Stimulated activated CD8-positive, alpha-beta memory T cell treated with anti-CD3 and anti-CD28 coated beads, Interleukin-4, amount 100 ng/mL, for 48 hours (primary cell): ENCODE data around the gene DLG4.

Experiments
- DNase-seq: peaks from one replicate; pipeline ENCODE4 v3.0.0-alpha.2; 2020

Gene DLG4

GRCh38 chr17:7226721-7227710 lies 7.4 kb upstream of the DLG4 start:
- DNase-seq: no peak

- DNase-seq: no peak
Measured at GRCh38 chr17:7225711-7226331, 6.2 kb upstream of the DLG4 start.

GRCh38 chr17:7224661-7225111 lies 5.0 kb upstream of the DLG4 start:
- no peak for DNase-seq

DNA sequence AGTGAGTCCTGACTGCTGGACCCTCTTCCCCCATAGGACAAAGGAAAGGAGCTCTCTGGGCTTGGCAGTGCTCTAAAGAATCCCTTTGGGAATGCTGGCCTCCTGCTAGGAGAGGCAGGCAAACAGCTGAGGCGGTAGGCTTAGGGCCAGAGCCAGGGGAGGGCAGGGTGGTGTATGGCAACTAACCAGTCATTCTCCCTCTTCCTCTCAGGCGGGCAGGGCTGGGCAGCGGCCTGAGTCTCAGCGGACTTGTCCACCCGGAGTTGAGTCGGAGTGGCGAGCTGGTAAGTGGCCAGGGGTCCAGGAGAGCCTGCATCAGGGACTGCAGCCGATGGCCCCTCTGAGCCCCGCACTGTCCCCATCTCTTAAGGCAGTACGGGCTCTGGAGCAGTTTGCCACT lies 4.5 kb upstream of the DLG4 start:
- no peak for DNase-seq

GRCh38 chr17:7223375-7223774 lies 3.7 kb upstream of the DLG4 start:
- no peak for DNase-seq

DNA sequence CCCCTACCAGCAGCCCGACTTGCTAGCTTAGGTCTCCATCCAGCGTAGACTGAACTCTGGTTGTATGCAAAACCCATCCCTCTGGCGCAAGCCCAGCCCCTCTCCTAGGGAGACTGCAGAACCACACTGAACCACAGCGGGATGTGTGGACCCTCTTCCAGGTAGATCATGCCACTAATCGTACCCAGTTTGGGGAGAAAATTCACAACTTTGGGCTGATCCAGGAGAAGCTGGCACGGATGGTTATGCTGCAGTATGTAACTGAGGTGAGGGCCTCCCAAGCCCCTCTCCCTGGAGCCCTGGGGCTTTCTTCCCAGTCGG lies 3.3 kb upstream of the DLG4 start:
- DNase-seq: no peak

DNA sequence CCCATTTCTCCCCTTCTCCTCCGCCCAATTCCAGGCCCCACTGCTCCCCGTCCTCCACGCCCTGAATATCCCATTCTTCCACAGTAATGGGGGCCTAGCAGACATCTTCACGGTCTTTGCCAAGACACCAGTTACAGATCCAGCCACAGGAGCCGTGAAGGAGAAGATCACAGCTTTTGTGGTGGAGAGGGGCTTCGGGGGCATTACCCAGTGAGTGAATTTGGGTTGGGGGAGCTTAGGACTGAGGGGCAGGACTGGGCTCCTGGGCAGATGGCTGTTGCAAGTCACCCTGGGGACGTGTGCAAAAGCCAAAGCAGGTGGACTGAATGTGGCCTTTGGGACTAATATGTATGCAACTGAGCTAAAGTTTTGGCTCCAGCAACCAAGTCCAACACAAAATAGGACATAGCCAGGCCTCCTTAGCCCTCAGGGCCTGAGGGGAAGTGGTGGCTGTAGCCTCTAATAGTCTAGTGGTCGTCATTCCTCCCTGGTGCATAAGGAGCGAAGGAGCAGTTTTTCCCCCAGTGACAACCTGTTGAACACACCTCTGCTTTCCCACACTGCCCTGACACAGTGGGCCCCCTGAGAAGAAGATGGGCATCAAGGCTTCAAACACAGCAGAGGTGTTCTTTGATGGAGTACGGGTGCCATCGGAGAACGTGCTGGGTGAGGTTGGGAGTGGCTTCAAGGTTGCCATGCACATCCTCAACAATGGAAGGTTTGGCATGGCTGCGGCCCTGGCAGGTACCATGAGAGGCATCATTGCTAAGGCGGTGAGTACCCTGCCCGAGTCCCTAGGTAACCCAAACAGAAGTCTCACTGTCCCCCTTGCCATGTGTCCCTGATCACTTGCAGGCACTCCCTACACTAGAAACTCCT lies 2.7 kb upstream of the DLG4 start:
- no peak for DNase-seq

- DNase-seq: no peak
Measured at GRCh38 chr17:7221278-7222092, 1.8 kb upstream of the DLG4 start.

- DNase-seq: peak; percentile 76
Measured at GRCh38 chr17:7220593-7221277, 1.1 kb upstream of the DLG4 start.

DNA sequence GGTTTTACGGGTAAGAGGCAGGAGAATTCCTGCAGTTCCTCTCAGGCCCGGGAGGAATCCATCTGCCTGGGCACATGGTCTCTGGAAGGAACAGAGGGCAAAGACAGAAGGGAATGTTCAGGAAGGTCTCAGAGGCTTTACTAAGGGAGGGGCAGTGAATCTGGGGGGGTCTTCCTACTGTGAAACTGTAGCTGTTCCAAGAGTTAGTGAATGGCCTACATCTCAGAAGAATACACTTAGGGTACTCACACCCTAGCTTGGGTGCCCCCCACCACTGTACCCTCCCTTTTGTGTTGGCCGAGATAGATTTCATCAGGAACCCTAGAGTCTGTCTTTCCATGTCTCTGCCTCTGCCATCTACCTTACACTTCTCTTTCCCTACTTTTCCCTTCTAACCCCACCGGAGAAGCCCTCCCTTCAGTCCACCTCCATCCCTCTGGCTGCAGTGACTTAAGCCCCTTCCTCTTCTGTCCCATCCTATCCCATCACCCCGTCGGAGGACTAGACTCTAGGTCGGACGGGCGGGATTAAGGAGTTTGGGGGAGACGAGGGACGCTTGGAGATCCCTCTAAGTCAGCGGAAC lies 316 bp downstream of the DLG4 start:
- no peak for DNase-seq

DNA sequence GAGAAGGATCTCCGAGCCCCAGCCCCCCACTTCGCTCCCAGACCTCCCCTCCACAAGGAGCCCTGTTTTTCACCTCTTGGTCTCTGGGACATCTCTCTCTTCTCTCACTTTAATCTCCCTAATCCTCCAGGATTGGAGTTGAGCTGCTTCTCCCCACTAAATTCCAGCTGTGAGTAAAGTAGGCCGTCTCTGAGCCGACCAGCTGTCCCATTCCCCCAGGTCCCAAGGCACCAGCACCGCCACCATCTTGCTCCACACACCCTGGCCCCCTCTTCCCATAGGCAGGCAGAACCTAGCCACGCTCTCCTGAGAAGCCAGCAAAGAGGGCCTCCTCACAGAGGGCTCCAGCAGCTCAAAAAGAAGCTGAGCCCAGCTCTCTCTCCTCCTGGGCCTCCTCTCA lies 878 bp downstream of the DLG4 start:
- DNase-seq: no peak

- no peak for DNase-seq
Measured at GRCh38 chr17:7218166-7218565, 1.5 kb downstream of the DLG4 start.

DNA sequence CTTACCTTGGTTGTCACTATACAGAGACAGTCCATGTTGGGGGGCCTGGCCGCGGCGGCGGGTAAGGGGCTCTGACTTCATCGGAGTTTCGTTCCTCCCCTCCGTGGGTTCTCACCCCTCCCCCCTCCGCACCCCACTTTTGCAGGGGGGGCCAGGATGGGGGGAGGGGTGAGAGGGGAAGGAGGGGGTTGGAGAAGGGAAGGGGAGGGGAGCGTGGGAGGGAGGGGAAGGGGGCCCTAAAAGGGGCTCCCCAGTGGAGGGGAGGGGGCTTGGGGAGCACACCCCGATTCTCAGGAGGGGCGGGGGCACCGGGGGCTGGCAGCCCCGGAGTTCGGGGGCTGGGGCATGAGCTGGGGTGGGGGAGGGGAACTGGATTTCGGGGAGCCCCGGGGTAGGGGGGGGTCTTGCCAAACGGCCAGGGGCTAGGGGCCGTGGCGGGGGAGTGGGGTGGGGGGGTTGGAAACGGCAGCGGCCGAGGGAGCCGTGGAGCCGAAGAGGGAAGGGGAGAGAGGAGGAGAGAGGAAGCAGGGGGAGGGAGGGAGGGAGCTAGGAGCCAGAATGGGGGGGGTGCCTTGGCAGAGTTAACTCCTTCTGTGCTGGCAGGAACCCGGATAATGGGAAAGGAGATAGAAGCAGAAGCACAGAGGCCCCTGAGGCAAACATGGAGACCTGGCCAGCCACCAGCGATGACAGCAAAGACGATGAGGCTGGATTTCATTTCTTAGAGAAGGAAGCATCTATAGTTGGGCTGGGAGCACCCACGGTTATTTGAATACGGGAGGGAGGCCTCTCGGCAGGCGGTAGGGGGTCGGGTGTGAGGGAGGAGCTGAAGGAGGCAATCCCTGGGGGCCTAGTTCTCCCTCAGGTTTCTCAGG lies 2.3 kb downstream of the DLG4 start:
- DNase-seq: no peak

GRCh38 chr17:7216242-7217112 lies 3.2 kb downstream of the DLG4 start:
- no peak for DNase-seq

DNA sequence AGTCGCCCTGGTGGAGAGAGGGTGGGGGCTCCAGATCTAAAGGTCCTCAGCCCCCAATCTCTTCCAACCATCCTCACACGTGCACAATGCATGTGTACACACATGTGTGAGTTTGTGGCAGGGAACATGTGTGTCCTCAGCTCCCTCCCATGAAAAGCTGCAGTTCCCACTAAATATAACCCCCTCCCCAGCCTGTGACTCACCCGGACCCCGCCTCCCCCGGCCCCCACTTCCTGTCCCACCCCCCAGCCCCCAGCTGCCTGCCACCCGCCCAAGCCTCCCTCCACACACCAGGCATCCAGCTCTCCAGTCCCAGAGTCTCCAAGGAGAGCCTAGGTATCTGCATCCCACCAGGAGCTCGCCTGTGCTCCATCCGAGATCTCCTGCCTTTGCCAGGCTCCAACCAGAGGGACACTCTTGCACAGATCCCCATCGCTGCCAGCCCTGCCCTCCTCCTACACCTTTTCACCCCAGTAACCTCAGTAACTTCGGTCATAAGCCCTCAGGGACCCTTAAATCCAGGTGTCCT lies 3.9 kb downstream of the DLG4 start:
- no peak for DNase-seq

- DNase-seq: no peak
Measured at GRCh38 chr17:7215136-7215638, 4.4 kb downstream of the DLG4 start.

DNA sequence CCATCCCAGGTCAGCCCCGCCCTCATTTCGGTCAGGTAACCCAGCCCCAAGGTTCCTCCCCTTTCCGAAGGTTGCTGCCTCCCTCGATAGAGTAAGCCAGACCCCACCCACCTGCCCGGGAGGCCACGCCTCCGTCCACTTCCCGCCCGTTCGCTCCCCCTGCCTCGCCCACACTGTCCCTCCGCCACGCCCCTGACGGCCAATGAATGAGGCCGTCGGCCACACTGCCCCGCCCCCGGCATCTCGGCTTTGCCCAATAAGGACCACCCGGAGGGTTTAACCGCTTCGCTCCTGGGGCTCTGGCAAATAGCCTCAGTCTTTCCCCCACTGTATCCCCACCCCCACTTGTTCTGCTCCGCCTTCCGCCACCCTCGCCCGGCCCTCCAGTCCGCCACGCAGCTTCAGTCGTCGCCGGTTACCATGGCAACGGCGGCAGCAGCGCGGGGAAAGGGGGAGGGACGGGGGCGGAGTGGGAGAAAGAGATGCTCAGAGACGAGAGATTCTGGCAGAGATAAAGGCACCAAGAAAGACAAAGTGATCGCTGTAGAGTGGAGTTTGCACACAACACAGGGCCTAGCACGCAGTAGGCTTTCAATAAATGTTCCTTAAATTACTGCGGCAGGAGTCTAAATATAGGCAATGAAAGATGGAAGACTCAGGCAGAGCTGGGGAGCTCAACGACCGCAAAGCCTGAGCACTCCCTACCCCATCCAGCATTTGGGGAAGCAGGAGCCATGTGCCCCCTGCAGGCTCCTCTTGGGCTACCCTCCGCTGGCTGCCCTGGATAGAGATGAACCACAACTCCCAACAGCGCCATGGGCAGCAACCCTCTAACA lies 5.1 kb downstream of the DLG4 start:
- peak; percentile 100 for DNase-seq

DNA sequence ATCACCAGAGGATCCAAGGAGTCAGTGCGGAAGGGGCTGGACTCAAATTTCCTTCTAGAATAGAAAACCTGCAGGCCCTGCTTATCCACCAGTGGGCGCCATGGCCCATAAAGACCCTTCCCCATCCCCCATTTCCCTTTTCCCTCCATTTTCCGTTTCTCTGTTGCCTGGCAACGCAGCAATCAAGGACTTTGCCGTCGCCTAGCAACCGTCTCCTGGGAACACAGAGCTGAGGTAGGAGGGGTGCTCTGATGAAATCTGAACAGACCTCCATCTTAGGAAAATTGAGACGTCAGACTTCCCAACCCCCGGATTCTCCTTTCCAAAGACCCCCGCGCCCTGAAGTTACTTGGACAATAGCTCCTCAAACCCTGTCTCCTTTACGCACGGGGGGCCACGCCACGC lies 5.7 kb downstream of the DLG4 start:
- no peak for DNase-seq
